ENCODE data around the gene FLNB.

DNA sequence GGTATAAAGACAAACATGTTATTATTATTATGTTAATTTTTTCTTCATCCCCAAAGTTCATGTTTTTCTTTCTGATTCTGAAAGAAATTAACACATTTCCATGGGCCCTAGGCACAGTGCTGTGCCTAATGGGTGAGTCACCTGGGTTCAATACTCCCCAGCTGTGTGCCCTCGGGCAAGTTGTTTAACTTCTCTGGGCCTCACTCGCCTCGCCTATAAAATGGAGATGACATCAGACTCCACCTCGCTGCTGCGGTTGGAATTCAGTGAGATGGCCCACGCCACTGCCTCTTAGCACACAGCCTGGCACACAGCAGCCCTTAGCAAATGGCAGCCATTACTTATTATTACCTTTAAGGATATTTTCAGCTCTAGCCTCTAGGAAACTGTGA is 179.9 kb downstream of the FLNB start:
- TF ChIP-seq POLR2A (IDR thresholded peaks at IDR 0.05; ENCODE audit: low read depth) (no peak), POLR2AphosphoS5 (IDR thresholded peaks at IDR 0.05) (no peak)
- TF ChIP-seq, protein P1, sequence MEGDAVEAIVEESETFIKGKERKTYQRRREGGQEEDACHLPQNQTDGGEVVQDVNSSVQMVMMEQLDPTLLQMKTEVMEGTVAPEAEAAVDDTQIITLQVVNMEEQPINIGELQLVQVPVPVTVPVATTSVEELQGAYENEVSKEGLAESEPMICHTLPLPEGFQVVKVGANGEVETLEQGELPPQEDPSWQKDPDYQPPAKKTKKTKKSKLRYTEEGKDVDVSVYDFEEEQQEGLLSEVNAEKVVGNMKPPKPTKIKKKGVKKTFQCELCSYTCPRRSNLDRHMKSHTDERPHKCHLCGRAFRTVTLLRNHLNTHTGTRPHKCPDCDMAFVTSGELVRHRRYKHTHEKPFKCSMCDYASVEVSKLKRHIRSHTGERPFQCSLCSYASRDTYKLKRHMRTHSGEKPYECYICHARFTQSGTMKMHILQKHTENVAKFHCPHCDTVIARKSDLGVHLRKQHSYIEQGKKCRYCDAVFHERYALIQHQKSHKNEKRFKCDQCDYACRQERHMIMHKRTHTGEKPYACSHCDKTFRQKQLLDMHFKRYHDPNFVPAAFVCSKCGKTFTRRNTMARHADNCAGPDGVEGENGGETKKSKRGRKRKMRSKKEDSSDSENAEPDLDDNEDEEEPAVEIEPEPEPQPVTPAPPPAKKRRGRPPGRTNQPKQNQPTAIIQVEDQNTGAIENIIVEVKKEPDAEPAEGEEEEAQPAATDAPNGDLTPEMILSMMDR (IDR thresholded peaks at IDR 0.05): no peak

Measured in esophagus muscularis mucosa (tissue), 3 donors.